ENCODE measurements around the gene SMARCA4.

DNA sequence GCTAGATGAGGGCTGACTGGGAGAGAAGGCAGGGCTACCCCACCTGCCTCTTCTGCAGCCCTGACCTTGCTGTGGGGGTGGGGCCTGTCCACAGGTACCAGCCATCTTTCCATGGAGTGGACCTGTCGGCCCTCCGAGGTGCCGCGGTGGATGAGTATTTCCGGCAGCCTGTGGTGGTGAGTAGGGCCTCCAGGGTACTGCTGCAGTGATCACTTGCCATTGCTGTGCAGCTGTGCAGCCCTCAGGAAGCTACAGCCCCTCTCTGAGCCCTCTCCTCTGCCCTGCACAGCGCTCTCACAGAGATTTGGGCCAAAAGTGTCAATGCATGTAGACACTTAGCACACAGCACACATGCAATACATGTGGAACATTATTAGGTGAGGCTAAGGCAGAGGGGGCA, 44.2 kb upstream of the SMARCA4 start:
- TF ChIP-seq CTCF (IDR thresholded peaks at IDR 0.05) = no peak
- no peak for TF ChIP-seq REST (IDR thresholded peaks at IDR 0.05; ENCODE audit: insufficient read depth in 1 of 2, low read depth in 2 of 2, low read length in 1 of 2)

Measured in Panc1 (cell line).